C4-2B (cell line): ENCODE results near the gene PFKL.

Experiments
- ZFX ChIP-seq: fragments of 450-650 bp; IDR thresholded peaks from 2 replicates; pipeline ENCODE4 v1.6.1; 2017
- TF ChIP-seq, protein P1 (sequence below): fragments of 450-650 bp; conservative IDR thresholded peaks from 2 replicates; pipeline ENCODE4 v1.5.1; 2017; ENCODE audit warnings: mild to moderate bottlenecking

DNA sequence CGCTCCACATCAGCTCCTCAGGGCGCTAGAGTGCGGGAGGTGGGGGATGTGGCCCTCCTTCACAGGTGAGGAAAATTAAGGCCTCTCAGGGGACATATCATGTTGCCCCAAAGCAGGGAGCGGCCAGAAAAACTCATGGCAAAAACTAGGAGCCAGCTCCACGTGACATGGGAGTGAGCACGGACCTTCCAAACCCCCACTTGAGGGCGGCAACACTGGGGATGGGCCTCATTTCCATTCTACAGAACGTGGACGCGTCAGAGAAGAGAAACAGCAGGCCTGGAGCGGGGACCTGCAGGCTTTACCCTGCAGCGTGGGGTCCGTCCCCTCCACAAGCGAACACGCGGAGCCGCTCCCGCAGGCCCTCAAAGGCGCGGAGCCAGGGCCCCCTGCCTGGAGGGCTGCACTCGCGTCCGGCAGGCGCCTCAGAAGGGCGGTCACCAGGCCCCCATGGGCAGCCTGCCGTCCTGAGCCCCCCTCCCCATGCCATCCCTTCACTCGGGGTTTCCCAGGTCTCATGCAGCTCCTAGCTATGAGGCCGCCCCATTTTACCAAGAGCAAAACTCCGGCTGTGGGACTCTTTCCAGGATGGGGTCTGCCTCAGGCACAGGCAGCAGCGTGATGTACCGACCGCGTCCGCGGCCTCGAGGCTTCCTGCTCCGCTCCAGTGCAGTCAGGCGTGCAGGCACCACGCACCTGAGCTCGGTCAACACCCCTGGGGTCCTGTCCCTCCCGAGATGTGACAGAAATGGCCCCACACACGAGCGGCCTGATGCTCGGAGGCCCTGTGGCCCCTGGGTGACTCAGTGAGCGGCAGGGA, 33.9 kb downstream of the PFKL start:
- TF ChIP-seq, protein P1, sequence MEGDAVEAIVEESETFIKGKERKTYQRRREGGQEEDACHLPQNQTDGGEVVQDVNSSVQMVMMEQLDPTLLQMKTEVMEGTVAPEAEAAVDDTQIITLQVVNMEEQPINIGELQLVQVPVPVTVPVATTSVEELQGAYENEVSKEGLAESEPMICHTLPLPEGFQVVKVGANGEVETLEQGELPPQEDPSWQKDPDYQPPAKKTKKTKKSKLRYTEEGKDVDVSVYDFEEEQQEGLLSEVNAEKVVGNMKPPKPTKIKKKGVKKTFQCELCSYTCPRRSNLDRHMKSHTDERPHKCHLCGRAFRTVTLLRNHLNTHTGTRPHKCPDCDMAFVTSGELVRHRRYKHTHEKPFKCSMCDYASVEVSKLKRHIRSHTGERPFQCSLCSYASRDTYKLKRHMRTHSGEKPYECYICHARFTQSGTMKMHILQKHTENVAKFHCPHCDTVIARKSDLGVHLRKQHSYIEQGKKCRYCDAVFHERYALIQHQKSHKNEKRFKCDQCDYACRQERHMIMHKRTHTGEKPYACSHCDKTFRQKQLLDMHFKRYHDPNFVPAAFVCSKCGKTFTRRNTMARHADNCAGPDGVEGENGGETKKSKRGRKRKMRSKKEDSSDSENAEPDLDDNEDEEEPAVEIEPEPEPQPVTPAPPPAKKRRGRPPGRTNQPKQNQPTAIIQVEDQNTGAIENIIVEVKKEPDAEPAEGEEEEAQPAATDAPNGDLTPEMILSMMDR = no peak
- TF ChIP-seq ZFX = no peak
